Prostate gland (tissue), 2 donors: ENCODE data around the gene CDH11. TPM values are rescaled to one million over a fixed set of nuclear protein-coding genes. Genes with fewer than 3 reads are reported as not detected.
A peak's percentile ranks its signal among the peaks of the same experiment; 100 is the strongest.

Source experiments
- DNase-seq: peaks from one replicate; pipeline ENCODE4 v3.0.0-alpha.2; 2019; ENCODE audit warnings: low spot score
- H3K27ac ChIP-seq, 2 donors: fragments of 200-600 bp; sonication (generic); 2 replicates each; pipeline ENCODE4 v1.5.1; 2017 to 2019
- H3K27me3 ChIP-seq: fragments of 200-600 bp; sonication (generic); replicated peaks from 2 replicates; pipeline ENCODE4 v1.5.1; 2019; ENCODE audit not compliant: insufficient read depth
- H3K36me3 ChIP-seq, 2 donors: fragments of 200-600 bp; sonication (generic); 1 replicate in 1 of 2; 2 replicates in 1 of 2; pipeline versions ENCODE4 v1.5.1 to v1.8.1; 2017 to 2019
- H3K4me1 ChIP-seq: fragments of 200-600 bp; sonication (generic); replicated peaks from 2 replicates; pipeline ENCODE4 v1.5.1; 2019
- H3K4me3 ChIP-seq, 2 donors: fragments of 200-600 bp; sonication (generic); 2 replicates each; pipeline ENCODE4 v1.5.1; 2017 to 2019
- H3K9me3 ChIP-seq: fragments of 200-600 bp; sonication (generic); 2 replicates; pipeline ENCODE4 v1.5.1; 2017
- CTCF ChIP-seq, 4 experiments: fragments of 200-600 bp in 2 of 4; fragments of 450-650 bp in 2 of 4; sonication (generic) in 2 of 4; IDR thresholded peaks; 1 replicate in 3 of 4; 2 replicates in 1 of 4; pipeline ENCODE4 v1.5.1; 2016 to 2019; ENCODE audit warnings: antibody characterized with exemption in 4 of 4, mild to moderate bottlenecking in 2 of 4, moderate library complexity in 2 of 4
- POLR2A ChIP-seq: fragments of 450-650 bp; IDR thresholded peaks from one replicate; pipeline ENCODE4 v1.6.1; 2016; ENCODE audit warnings: antibody characterized with exemption, mild to moderate bottlenecking
- POLR2AphosphoS5 ChIP-seq: sonication (generic); formaldehyde crosslinking; IDR thresholded peaks from one replicate; pipeline ENCODE4 v1.6.1; 2017; ENCODE audit warnings: antibody characterized with exemption
- WGBS: methylation state at CpG from one replicate; pipeline ENCODE4 v1.1.5; 2018; 5-methylcytosine and 5-hydroxymethylcytosine counted together
- intact Hi-C: fragments of 100-400 bp; cut with DNase I; formaldehyde crosslinking; loops from one replicate; pipeline ENCODE4 v1.14.2; 2022
- total RNA-seq, 2 donors: library from RNA; depleted of rRNA; stranded (reverse); fragments of >200 nt; gene quantifications; one replicate each; pipeline ENCODE4 v1.1.0, GENCODE V29; 2016

The CDH11 gene
- total RNA-seq, 2 donors from 2014 or later = 24.2 to 70.5 TPM

GRCh38 chr16:65071433-65072311 lies 50.2 kb downstream of the CDH11 start:
- intact Hi-C loops = no loop called here
- no peak for DNase-seq
- Histone ChIP-seq H3K27me3 (no peaks in the 10 kb centered on the region), H3K36me3 (no peaks in the 10 kb centered on the region), H3K9me3 (no peaks in the 10 kb centered on the region), H3K4me3 (no peak overlapping the region), H3K27ac (peak overlapping the region; percentile 36 to 53), H3K4me1 (no peaks in the 10 kb centered on the region)
- WGBS = 78% methylated on average over 22 of the region's 24 CpGs
- peak; percentile 11 for TF ChIP-seq POLR2AphosphoS5
- TF ChIP-seq POLR2A = no peak
- no peak for TF ChIP-seq CTCF (IDR thresholded peaks at IDR 0.05)

GRCh38 chr16:65070831-65071432 lies 50.9 kb downstream of the CDH11 start:
- Histone ChIP-seq H3K4me3 (no peak overlapping the region), H3K27me3 (no peaks in the 10 kb centered on the region), H3K27ac (peak overlapping the region; percentile 36 to 53), H3K4me1 (no peaks in the 10 kb centered on the region), H3K9me3 (no peaks in the 10 kb centered on the region), H3K36me3 (no peaks in the 10 kb centered on the region)
- intact Hi-C loops = no loop called here
- 66% methylated on average over 12 of the region's 12 CpGs for WGBS
- no peak for TF ChIP-seq CTCF (IDR thresholded peaks at IDR 0.05)
- peak; percentile 8 for TF ChIP-seq POLR2AphosphoS5
- TF ChIP-seq POLR2A = no peak
- DNase-seq = no peak

GRCh38 chr16:65069766-65070165 lies 52.1 kb downstream of the CDH11 start:
- Histone ChIP-seq H3K9me3 (no peaks in the 10 kb centered on the region), H3K4me1 (no peaks in the 10 kb centered on the region), H3K36me3 (no peaks in the 10 kb centered on the region), H3K27ac (no peak overlapping the region), H3K27me3 (no peaks in the 10 kb centered on the region), H3K4me3 (no peak overlapping the region)
- no peak for DNase-seq
- 91% methylated on average over 2 of the region's 2 CpGs for WGBS
- intact Hi-C loops = loop anchor here (2.0 to 10.0 kb wide), 2 partner anchors 47 to 1205 kb away; no protein-coding TSS in a partner anchor
- no peak for TF ChIP-seq CTCF (IDR thresholded peaks at IDR 0.05)
- no peak for TF ChIP-seq POLR2AphosphoS5
- TF ChIP-seq POLR2A = no peak

GRCh38 chr16:65069065-65069464 lies 52.8 kb downstream of the CDH11 start:
- no peaks in the 10 kb centered on the region for H3K27me3 ChIP-seq
- no peaks in the 10 kb centered on the region for H3K9me3 ChIP-seq
- no peaks in the 10 kb centered on the region for H3K4me1 ChIP-seq
- H3K36me3 ChIP-seq = no peaks in the 10 kb centered on the region
- no peak overlapping the region for H3K4me3 ChIP-seq
- intact Hi-C loops = loop anchor here (2.0 to 10.0 kb wide), 2 partner anchors 48 to 1206 kb away; no protein-coding TSS in a partner anchor
- no peak for TF ChIP-seq POLR2AphosphoS5
- no peak for TF ChIP-seq POLR2A
- no peak for TF ChIP-seq CTCF (IDR thresholded peaks at IDR 0.05)
- no peak overlapping the region for H3K27ac ChIP-seq
- 57% methylated on average over 4 of the region's 4 CpGs for WGBS
- DNase-seq = no peak
